Measurements from ENCODE around the gene NIPAL3. TPM values are rescaled to one million over a fixed set of nuclear protein-coding genes. Genes with fewer than 3 reads are reported as not detected.
"Not testable (repeated sequence)": the region's sequence is repeated elsewhere in the genome, so short reads cannot be mapped to it uniquely, and the experiment has no call there.

Gene NIPAL3
- total RNA-seq, 1 donor from 2014 or later, result 26.3 TPM

DNA sequence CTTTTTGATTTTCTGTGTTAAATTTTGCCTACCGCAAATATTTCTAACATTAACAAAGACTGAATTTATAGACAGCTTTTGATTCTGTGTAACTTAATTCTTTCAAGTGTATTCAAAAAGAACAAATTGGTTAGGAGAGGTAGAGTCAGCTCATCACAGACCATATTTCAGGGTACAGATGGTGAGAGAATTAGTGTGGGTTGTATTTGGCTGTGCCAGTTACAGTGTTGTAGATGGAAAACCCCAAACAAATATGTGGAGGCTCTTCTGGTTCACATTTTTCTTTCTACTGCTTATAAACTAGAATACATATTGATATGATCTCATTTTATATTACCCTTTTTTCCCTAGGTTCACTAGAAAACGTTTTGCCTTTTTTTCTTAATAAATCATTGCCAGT, 98.1 kb downstream of the NIPAL3 start:
- no peak for DNase-seq (ENCODE audit: extremely low read depth, low read depth, low spot score)

DNA sequence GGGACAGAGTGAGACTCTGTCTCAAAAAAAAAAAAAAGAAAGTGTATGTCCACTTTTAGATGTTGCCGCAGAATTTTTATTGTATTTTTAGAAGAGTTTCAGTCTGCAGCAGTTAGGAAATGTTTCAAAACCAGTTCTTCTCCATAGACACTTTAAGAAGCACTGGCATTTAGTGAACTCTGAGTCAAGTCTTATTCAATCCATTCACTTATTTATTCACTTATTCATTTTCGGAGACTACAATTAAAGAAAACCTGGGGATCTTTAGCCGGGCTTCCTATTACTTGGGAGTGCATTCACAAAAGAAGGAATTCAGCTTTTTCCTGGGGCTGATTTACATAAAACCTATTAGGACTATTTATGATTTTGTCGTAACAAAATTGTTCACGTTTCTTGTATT, 99.3 kb downstream of the NIPAL3 start:
- no peak for DNase-seq (ENCODE audit: extremely low read depth, low read depth, low spot score)

DNA sequence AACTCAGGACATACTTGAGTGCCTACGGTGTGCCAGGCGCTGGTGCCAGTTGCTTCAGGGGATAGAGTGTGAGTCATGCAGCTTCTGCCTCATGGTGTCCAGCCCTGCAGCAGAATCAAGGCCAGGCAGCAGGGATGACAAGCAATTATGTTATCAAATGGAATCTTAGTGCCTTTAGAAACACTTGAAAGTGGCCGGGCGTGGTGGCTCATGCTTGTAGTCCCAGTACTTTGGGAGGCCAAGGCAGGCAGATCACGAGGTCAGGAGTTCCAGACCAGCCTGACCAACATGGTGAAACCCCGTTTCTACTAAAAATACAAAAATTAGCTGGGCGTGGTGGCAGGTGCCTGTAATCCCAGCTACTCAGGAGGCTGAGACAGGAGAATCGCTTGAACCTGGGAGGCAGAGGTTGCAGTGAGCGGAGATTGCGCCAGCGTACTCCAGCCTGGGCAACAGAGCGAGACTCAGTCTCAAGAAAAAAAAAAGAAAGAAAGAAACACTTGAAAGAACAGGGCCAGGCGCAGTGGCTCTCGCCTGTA, 100.1 kb downstream of the NIPAL3 start:
- DNase-seq (ENCODE audit: extremely low read depth, low read depth, low spot score), result not testable (repeated sequence)

DNA sequence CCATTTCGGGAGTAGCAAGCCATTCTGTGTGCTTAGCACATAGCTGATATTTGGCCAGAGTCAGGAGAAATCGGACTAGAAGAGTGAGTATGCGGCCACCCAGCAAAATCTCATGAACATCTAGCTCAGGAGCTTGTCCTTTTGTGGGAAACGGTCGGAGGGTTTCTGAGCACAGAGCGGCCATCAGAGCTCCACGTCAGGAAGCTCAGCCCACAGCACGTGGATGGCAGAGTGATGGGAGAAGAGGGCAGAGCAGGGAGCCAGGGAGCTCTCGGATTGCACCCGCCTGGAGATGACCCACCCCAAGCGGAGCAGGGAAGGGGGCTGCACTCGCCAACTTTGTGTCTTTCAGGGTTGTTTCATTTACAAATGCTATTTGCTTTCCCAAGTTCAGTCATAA, 100.9 kb downstream of the NIPAL3 start:
- no peak for DNase-seq (ENCODE audit: extremely low read depth, low read depth, low spot score)

DNA sequence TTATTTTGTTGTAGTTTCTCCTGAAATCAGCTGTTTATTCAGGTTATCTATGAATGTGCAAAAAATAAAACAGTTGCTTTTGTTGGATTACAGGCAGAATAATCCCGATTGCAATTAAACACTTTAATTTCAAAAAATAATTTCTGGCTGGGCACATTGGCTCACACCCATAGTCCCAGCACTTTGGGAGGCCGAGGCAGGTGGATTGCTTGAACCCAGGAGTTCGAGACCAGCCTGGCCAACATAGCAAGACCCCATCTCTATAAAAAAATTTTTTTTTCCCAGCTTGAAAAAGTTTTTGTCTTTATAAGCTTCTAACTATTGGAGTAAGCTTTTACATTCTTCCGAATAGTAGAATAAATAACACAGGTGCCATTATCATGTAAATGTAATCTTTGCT, 102.3 kb downstream of the NIPAL3 start:
- no peak for DNase-seq (ENCODE audit: extremely low read depth, low read depth, low spot score)

DNA sequence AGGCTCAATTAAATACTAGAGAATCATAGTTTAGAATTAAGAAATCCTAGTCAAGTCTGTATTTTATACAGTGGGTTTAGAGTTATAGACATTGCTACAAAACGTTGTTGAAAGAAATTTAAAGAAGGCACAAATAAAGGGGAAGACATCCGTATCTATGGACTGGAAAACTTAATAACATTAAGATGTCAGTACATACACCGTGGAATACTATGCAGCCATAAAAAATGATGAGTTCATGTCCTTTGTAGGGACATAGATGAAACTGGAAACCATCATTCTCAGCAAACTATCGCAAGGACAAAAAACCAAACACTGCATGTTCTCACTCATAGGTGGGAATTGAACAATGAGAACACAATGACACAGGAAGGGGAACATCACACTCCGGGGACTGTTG, 104.7 kb downstream of the NIPAL3 start:
- DNase-seq (ENCODE audit: extremely low read depth, low read depth, low spot score), result not testable (repeated sequence)

Other genes with a start within 250 kb of the NIPAL3 start
- 0.39 and 0.41 TPM in 2 replicates for gene IFNLR1, start 228.5 kb upstream of the NIPAL3 start, total RNA-seq
- 0.63 TPM in 1 of 2 replicates, not detected in the other for gene GRHL3, start 96.4 kb upstream of the NIPAL3 start, total RNA-seq
- gene STPG1, start 2.0 kb upstream of the NIPAL3 start, total RNA-seq, result 3.7 and 6.7 TPM in 2 replicates
- gene RCAN3, start 87.0 kb downstream of the NIPAL3 start, total RNA-seq, result 3.7 and 7.4 TPM in 2 replicates
- not detected in 2 replicates for gene NCMAP, start 140.3 kb downstream of the NIPAL3 start, total RNA-seq
- 51.6 and 106 TPM in 2 replicates for gene SRRM1, start 227.5 kb downstream of the NIPAL3 start, total RNA-seq

All from glomerular endothelial cell (primary cell).